ENCODE data around the gene LTB4R.

The LTB4R gene

DNA sequence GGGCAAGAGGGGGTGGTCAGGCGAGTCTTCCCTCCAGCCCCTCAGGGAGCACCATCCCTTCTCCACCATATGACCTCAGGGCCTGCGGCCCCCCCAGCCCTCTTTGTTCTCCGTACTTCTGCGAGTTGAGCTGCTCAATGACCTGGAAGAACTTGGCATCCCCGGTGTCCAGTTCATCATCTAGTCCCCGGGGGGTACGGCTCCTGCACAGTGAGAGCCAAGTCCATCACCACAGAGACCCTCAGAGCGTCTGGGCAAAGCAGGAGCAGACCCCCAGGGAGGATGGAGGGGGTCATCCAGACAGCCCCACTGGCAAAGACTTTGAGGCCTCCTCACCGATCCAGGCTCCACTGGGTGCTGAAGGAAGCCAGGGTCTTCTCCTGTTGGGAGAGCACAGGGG lies 14.7 kb downstream of the LTB4R start:
- TF ChIP-seq ZBTB7A (IDR thresholded peaks at IDR 0.05; ENCODE audit: low read depth) = no peak

- TF ChIP-seq, protein P1, sequence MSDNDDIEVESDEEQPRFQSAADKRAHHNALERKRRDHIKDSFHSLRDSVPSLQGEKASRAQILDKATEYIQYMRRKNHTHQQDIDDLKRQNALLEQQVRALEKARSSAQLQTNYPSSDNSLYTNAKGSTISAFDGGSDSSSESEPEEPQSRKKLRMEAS (IDR thresholded peaks at IDR 0.05) = no peak
- TF ChIP-seq NFIC (IDR thresholded peaks at IDR 0.05) (no peak), CREB1 (IDR thresholded peaks at IDR 0.05; ENCODE audit: low read depth) (no peak), EGR1 (IDR thresholded peaks at IDR 0.05) (no peak), CEBPB (IDR thresholded peaks at IDR 0.05) (no peak), ZBTB7A (IDR thresholded peaks at IDR 0.05; ENCODE audit: low read depth) (no peak), TAF1 (IDR thresholded peaks at IDR 0.05; ENCODE audit: low read depth) (no peak), TCF12 (IDR thresholded peaks at IDR 0.05; ENCODE audit: low read depth) (no peak)
These were observed 16.0 kb downstream of the LTB4R start for GRCh38 chr14:24327303-24327702.

DNA sequence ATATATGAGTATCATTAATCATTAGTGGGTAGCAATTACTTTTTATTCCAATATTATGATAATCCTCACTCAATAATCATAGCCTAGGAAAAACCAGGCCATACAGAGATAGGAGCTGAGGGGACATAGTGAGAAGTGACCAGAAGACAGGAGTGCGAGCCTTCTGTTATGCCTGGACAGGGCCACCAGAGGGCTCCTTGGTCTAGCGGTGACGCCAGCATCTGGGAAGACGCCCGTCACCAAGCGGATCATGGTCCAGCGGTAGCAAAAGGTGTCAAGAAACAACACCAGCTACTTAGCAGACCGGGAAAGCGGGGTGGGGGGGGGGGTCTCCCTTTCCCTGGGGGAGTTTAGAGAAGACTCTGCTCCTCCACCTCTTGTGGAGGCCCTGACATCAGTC lies 16.6 kb downstream of the LTB4R start:
- TF ChIP-seq RAD21 (IDR thresholded peaks at IDR 0.05; ENCODE audit: low read depth) = peak; percentile 63

GRCh38 chr14:24329073-24329663 lies 17.9 kb downstream of the LTB4R start:
- TF ChIP-seq, protein P2, sequence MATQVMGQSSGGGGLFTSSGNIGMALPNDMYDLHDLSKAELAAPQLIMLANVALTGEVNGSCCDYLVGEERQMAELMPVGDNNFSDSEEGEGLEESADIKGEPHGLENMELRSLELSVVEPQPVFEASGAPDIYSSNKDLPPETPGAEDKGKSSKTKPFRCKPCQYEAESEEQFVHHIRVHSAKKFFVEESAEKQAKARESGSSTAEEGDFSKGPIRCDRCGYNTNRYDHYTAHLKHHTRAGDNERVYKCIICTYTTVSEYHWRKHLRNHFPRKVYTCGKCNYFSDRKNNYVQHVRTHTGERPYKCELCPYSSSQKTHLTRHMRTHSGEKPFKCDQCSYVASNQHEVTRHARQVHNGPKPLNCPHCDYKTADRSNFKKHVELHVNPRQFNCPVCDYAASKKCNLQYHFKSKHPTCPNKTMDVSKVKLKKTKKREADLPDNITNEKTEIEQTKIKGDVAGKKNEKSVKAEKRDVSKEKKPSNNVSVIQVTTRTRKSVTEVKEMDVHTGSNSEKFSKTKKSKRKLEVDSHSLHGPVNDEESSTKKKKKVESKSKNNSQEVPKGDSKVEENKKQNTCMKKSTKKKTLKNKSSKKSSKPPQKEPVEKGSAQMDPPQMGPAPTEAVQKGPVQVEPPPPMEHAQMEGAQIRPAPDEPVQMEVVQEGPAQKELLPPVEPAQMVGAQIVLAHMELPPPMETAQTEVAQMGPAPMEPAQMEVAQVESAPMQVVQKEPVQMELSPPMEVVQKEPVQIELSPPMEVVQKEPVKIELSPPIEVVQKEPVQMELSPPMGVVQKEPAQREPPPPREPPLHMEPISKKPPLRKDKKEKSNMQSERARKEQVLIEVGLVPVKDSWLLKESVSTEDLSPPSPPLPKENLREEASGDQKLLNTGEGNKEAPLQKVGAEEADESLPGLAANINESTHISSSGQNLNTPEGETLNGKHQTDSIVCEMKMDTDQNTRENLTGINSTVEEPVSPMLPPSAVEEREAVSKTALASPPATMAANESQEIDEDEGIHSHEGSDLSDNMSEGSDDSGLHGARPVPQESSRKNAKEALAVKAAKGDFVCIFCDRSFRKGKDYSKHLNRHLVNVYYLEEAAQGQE (IDR thresholded peaks at IDR 0.05; ENCODE audit: low read depth) = no peak
- no peak for TF ChIP-seq TCF12 (IDR thresholded peaks at IDR 0.05; ENCODE audit: low read depth)
- no peak for TF ChIP-seq EGR1 (IDR thresholded peaks at IDR 0.05)
- no peak for TF ChIP-seq CEBPB (IDR thresholded peaks at IDR 0.05)
- no peak for TF ChIP-seq NFIC (IDR thresholded peaks at IDR 0.05)
- TF ChIP-seq RAD21 (IDR thresholded peaks at IDR 0.05; ENCODE audit: low read depth) = no peak
- TF ChIP-seq, protein P1 (IDR thresholded peaks at IDR 0.05) = no peak
- TF ChIP-seq CREB1 (IDR thresholded peaks at IDR 0.05; ENCODE audit: low read depth) = no peak
- no peak for TF ChIP-seq ZBTB7A (IDR thresholded peaks at IDR 0.05; ENCODE audit: low read depth)
- TF ChIP-seq EP300 (IDR thresholded peaks at IDR 0.05; ENCODE audit: borderline replicate concordance) = no peak
- TF ChIP-seq TEAD4 (IDR thresholded peaks at IDR 0.05) = no peak
- TF ChIP-seq, protein P3, sequence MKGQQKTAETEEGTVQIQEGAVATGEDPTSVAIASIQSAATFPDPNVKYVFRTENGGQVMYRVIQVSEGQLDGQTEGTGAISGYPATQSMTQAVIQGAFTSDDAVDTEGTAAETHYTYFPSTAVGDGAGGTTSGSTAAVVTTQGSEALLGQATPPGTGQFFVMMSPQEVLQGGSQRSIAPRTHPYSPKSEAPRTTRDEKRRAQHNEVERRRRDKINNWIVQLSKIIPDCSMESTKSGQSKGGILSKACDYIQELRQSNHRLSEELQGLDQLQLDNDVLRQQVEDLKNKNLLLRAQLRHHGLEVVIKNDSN (IDR thresholded peaks at IDR 0.05) = no peak
- no peak for TF ChIP-seq FOXM1 (IDR thresholded peaks at IDR 0.05; ENCODE audit: borderline replicate concordance, low read depth)
- no peak for TF ChIP-seq YY1 (IDR thresholded peaks at IDR 0.05; ENCODE audit: low read depth)
- no peak for TF ChIP-seq TAF1 (IDR thresholded peaks at IDR 0.05; ENCODE audit: low read depth)

DNA sequence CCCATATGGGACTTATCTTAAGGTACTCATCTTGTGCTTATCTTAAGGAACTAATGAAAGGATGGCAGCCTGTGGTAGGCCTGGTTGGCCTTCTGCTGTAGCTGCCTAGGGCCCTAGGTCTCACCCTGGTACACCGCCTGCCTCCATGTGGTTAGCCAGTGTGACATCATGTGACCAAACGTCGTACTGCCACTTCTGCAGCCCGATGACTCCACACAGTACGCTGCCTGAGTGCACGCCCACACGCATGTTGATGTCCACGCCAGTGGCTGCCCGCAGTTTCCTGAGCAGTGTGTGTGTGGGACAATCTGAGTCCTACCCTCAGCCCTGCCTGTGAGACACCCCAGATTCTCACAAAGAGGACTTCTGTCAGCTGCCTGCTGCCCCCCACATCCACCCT lies 18.4 kb downstream of the LTB4R start:
- TF ChIP-seq NFIC (IDR thresholded peaks at IDR 0.05) (no peak), EP300 (IDR thresholded peaks at IDR 0.05; ENCODE audit: borderline replicate concordance) (no peak), ZBTB7A (IDR thresholded peaks at IDR 0.05; ENCODE audit: low read depth) (no peak), TCF12 (IDR thresholded peaks at IDR 0.05; ENCODE audit: low read depth) (no peak), YY1 (IDR thresholded peaks at IDR 0.05; ENCODE audit: low read depth) (no peak), RAD21 (IDR thresholded peaks at IDR 0.05; ENCODE audit: low read depth) (no peak), CEBPB (IDR thresholded peaks at IDR 0.05) (no peak), TAF1 (IDR thresholded peaks at IDR 0.05; ENCODE audit: low read depth) (no peak)
- TF ChIP-seq, protein P2 (IDR thresholded peaks at IDR 0.05; ENCODE audit: low read depth) = no peak
- TF ChIP-seq, protein P1 (IDR thresholded peaks at IDR 0.05) = no peak

GRCh38 chr14:24330973-24331674 lies 19.8 kb downstream of the LTB4R start:
- TF ChIP-seq TEAD4 (IDR thresholded peaks at IDR 0.05) = no peak
- TF ChIP-seq TAF1 (IDR thresholded peaks at IDR 0.05; ENCODE audit: low read depth) = no peak
- TF ChIP-seq EP300 (IDR thresholded peaks at IDR 0.05; ENCODE audit: borderline replicate concordance) = no peak
- TF ChIP-seq TCF12 (IDR thresholded peaks at IDR 0.05; ENCODE audit: low read depth) = no peak
- TF ChIP-seq, protein P3 (IDR thresholded peaks at IDR 0.05) = no peak

All from Ishikawa (cell line).